HEK293 (cell line): Measurements from ENCODE around the gene ZNF438.

ENCODE experiments used
- GFI1B ChIP-seq: fragments of 450-650 bp; formaldehyde crosslinking; IDR thresholded peaks from 2 replicates; pipeline ENCODE4 v1.5.1; 2016; ENCODE audit warnings: missing biosample characterization, missing genetic modification characterization
- GLIS2 ChIP-seq: fragments of 450-650 bp; formaldehyde crosslinking; IDR thresholded peaks from 2 replicates; pipeline ENCODE4 v1.5.1; 2016; ENCODE audit warnings: missing biosample characterization, missing genetic modification characterization
- KLF9 ChIP-seq: fragments of 450-650 bp; formaldehyde crosslinking; IDR thresholded peaks from 2 replicates; pipeline ENCODE4 v1.5.1; 2016; ENCODE audit warnings: missing biosample characterization, missing genetic modification characterization, low read depth
- ZFP69B ChIP-seq: fragments of 450-650 bp; formaldehyde crosslinking; IDR thresholded peaks from 2 replicates; pipeline ENCODE4 v1.5.1; 2016; ENCODE audit warnings: missing biosample characterization, missing genetic modification characterization
- ZNF302 ChIP-seq: fragments of 450-650 bp; formaldehyde crosslinking; IDR thresholded peaks from 2 replicates; pipeline ENCODE4 v1.5.1; 2016; ENCODE audit warnings: missing biosample characterization, missing genetic modification characterization, low read depth
- ZNF335 ChIP-seq: fragments of 450-650 bp; formaldehyde crosslinking; conservative IDR thresholded peaks from 2 replicates; pipeline ENCODE4 v1.5.1; 2016; ENCODE audit warnings: missing biosample characterization, missing genetic modification characterization
- ZNF670 ChIP-seq: fragments of 450-650 bp; formaldehyde crosslinking; IDR thresholded peaks from 2 replicates; pipeline ENCODE4 v1.5.1; 2016; ENCODE audit warnings: missing biosample characterization, missing genetic modification characterization, low read depth
- TF ChIP-seq, protein P1 (sequence below): fragments of 450-650 bp; formaldehyde crosslinking; IDR thresholded peaks from 2 replicates; pipeline ENCODE4 v1.5.1; 2016; ENCODE audit warnings: missing biosample characterization, missing genetic modification characterization
- TF ChIP-seq, protein P2 (sequence below): fragments of 450-650 bp; formaldehyde crosslinking; IDR thresholded peaks from 2 replicates; pipeline ENCODE4 v1.5.1; 2016; ENCODE audit warnings: missing biosample characterization, missing genetic modification characterization
- TF ChIP-seq, protein P3 (sequence below): fragments of 450-650 bp; formaldehyde crosslinking; IDR thresholded peaks from 2 replicates; pipeline ENCODE4 v1.5.1; 2016; ENCODE audit warnings: missing biosample characterization, missing genetic modification characterization
- TF ChIP-seq, protein P4 (sequence below): fragments of 450-650 bp; formaldehyde crosslinking; IDR thresholded peaks from 2 replicates; pipeline ENCODE4 v1.5.1; 2016; ENCODE audit warnings: missing biosample characterization, missing genetic modification characterization, low read depth
- TF ChIP-seq, protein P5 (sequence below): fragments of 450-650 bp; formaldehyde crosslinking; IDR thresholded peaks from 2 replicates; pipeline ENCODE4 v1.5.1; 2016; ENCODE audit warnings: missing biosample characterization, missing genetic modification characterization
- TF ChIP-seq, protein P6 (sequence below): fragments of 450-650 bp; formaldehyde crosslinking; IDR thresholded peaks from 2 replicates; pipeline ENCODE4 v1.5.1; 2016; ENCODE audit warnings: missing biosample characterization, missing genetic modification characterization
- TF ChIP-seq, protein P7 (sequence below): fragments of 450-650 bp; formaldehyde crosslinking; IDR thresholded peaks from 2 replicates; pipeline ENCODE4 v1.5.1; 2016; ENCODE audit warnings: missing biosample characterization, missing genetic modification characterization

DNA sequence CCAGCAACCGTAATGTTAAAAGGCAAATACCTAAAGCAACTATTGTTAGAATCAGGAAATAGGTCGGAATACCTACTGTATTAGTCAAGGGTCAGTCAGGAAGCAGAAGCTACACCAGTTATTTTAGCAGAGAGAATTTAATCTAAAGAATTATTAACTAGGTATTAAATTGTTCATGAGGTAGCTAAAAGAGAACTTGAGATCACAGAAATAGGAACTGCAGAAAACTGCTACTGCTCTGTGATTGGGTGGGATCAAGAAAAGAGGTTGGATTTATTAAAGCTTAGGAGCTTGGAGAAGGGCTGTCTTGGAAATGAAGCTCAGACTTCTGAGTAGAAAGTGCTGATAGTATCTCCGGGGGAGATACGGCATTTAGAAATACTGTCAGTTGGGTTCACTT is 20.0 kb upstream of the ZNF438 start:
- TF ChIP-seq, protein P1, sequence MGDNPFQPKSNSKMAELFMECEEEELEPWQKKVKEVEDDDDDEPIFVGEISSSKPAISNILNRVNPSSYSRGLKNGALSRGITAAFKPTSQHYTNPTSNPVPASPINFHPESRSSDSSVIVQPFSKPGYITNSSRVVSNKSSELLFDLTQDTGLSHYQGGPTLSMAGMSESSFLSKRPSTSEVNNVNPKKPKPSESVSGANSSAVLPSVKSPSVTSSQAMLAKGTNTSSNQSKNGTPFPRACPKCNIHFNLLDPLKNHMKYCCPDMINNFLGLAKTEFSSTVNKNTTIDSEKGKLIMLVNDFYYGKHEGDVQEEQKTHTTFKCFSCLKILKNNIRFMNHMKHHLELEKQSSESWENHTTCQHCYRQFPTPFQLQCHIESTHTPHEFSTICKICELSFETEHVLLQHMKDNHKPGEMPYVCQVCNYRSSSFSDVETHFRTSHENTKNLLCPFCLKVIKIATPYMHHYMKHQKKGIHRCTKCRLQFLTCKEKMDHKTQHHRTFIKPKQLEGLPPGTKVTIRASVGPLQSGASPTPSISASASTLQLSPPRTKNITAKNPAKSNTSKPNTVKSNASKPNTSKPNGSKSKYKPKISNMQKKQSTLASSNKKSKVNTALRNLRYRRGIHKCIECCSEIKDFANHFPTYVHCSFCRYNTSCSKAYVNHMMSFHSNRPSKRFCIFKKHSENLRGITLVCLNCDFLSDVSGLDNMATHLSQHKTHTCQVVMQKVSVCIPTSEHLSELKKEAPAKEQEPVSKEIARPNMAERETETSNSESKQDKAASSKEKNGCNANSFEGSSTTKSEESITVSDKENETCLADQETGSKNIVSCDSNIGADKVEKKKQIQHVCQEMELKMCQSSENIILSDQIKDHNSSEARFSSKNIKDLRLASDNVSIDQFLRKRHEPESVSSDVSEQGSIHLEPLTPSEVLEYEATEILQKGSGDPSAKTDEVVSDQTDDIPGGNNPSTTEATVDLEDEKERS (tag by site-specific recombination): no peak
- no peak for TF ChIP-seq KLF9 (tag by site-specific recombination)
- TF ChIP-seq ZNF670 (tag by site-specific recombination): no peak
- TF ChIP-seq, protein P2, sequence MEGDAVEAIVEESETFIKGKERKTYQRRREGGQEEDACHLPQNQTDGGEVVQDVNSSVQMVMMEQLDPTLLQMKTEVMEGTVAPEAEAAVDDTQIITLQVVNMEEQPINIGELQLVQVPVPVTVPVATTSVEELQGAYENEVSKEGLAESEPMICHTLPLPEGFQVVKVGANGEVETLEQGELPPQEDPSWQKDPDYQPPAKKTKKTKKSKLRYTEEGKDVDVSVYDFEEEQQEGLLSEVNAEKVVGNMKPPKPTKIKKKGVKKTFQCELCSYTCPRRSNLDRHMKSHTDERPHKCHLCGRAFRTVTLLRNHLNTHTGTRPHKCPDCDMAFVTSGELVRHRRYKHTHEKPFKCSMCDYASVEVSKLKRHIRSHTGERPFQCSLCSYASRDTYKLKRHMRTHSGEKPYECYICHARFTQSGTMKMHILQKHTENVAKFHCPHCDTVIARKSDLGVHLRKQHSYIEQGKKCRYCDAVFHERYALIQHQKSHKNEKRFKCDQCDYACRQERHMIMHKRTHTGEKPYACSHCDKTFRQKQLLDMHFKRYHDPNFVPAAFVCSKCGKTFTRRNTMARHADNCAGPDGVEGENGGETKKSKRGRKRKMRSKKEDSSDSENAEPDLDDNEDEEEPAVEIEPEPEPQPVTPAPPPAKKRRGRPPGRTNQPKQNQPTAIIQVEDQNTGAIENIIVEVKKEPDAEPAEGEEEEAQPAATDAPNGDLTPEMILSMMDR (tag by site-specific recombination): no peak
- no peak for TF ChIP-seq ZNF302 (tag by site-specific recombination)
- no peak for TF ChIP-seq GFI1B (tag by site-specific recombination)
- TF ChIP-seq, protein P3, sequence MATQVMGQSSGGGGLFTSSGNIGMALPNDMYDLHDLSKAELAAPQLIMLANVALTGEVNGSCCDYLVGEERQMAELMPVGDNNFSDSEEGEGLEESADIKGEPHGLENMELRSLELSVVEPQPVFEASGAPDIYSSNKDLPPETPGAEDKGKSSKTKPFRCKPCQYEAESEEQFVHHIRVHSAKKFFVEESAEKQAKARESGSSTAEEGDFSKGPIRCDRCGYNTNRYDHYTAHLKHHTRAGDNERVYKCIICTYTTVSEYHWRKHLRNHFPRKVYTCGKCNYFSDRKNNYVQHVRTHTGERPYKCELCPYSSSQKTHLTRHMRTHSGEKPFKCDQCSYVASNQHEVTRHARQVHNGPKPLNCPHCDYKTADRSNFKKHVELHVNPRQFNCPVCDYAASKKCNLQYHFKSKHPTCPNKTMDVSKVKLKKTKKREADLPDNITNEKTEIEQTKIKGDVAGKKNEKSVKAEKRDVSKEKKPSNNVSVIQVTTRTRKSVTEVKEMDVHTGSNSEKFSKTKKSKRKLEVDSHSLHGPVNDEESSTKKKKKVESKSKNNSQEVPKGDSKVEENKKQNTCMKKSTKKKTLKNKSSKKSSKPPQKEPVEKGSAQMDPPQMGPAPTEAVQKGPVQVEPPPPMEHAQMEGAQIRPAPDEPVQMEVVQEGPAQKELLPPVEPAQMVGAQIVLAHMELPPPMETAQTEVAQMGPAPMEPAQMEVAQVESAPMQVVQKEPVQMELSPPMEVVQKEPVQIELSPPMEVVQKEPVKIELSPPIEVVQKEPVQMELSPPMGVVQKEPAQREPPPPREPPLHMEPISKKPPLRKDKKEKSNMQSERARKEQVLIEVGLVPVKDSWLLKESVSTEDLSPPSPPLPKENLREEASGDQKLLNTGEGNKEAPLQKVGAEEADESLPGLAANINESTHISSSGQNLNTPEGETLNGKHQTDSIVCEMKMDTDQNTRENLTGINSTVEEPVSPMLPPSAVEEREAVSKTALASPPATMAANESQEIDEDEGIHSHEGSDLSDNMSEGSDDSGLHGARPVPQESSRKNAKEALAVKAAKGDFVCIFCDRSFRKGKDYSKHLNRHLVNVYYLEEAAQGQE (tag by site-specific recombination): no peak
- TF ChIP-seq, protein P4, sequence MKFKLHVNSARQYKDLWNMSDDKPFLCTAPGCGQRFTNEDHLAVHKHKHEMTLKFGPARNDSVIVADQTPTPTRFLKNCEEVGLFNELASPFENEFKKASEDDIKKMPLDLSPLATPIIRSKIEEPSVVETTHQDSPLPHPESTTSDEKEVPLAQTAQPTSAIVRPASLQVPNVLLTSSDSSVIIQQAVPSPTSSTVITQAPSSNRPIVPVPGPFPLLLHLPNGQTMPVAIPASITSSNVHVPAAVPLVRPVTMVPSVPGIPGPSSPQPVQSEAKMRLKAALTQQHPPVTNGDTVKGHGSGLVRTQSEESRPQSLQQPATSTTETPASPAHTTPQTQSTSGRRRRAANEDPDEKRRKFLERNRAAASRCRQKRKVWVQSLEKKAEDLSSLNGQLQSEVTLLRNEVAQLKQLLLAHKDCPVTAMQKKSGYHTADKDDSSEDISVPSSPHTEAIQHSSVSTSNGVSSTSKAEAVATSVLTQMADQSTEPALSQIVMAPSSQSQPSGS (tag by site-specific recombination): no peak
- TF ChIP-seq, protein P5, sequence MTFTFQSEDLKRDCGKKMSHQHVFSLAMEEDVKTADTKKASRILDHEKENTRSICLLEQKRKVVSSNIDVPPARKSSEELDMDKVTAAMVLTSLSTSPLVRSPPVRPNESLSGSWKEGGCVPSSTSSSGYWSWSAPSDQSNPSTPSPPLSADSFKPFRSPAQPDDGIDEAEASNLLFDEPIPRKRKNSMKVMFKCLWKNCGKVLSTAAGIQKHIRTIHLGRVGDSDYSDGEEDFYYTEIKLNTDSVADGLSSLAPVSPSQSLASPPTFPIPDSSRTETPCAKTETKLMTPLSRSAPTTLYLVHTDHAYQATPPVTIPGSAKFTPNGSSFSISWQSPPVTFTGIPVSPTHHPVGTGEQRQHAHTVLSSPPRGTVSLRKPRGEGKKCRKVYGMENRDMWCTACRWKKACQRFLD (tag by site-specific recombination): no peak
- TF ChIP-seq, protein P6, sequence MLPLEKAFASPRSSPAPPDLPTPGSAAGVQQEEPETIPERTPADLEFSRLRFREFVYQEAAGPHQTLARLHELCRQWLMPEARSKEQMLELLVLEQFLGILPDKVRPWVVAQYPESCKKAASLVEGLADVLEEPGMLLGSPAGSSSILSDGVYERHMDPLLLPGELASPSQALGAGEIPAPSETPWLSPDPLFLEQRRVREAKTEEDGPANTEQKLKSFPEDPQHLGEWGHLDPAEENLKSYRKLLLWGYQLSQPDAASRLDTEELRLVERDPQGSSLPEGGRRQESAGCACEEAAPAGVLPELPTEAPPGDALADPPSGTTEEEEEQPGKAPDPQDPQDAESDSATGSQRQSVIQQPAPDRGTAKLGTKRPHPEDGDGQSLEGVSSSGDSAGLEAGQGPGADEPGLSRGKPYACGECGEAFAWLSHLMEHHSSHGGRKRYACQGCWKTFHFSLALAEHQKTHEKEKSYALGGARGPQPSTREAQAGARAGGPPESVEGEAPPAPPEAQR (tag by site-specific recombination): no peak
- no peak for TF ChIP-seq ZNF335 (tag by site-specific recombination)
- TF ChIP-seq GLIS2: no peak
- no peak for TF ChIP-seq ZFP69B (tag by site-specific recombination)
- TF ChIP-seq, protein P7, sequence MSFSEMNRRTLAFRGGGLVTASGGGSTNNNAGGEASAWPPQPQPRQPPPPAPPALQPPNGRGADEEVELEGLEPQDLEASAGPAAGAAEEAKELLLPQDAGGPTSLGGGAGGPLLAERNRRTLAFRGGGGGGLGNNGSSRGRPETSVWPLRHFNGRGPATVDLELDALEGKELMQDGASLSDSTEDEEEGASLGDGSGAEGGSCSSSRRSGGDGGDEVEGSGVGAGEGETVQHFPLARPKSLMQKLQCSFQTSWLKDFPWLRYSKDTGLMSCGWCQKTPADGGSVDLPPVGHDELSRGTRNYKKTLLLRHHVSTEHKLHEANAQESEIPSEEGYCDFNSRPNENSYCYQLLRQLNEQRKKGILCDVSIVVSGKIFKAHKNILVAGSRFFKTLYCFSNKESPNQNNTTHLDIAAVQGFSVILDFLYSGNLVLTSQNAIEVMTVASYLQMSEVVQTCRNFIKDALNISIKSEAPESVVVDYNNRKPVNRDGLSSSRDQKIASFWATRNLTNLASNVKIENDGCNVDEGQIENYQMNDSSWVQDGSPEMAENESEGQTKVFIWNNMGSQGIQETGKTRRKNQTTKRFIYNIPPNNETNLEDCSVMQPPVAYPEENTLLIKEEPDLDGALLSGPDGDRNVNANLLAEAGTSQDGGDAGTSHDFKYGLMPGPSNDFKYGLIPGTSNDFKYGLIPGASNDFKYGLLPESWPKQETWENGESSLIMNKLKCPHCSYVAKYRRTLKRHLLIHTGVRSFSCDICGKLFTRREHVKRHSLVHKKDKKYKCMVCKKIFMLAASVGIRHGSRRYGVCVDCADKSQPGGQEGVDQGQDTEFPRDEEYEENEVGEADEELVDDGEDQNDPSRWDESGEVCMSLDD (tag by site-specific recombination): no peak
